GM21515 (cell line): ENCODE results near the gene RBM41.

Source experiments
- ATAC-seq: cut with Tn5 transposase; IDR thresholded peaks from one replicate; pipeline ENCODE4 v1.9.1; 2021; ENCODE audit not compliant: unreplicated experiment

RBM41 gene

DNA sequence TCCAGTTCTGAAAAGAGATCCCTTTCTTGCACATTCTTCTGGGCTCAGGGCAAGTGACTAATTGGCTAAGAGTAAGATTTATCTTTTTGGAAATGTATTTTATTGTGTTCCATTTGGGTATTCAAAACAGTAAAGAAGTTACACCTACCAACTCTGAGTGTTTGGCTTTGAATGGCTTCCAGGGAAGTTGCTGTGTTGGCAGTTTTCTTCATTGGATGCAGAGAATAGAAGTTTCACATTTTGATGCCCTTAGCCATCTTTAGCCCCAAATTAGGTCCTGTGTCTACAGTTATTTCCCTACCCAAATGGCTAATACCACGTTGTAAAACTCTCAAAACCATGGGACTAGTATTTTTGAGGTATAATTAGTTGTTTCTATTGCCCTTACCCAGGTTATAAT, 88.9 kb downstream of the RBM41 start:
- ATAC-seq, result no peak

GRCh38 chrX:107025545-107025944, 93.1 kb downstream of the RBM41 start:
- ATAC-seq, result no peak

- no peak for ATAC-seq
Observed at GRCh38 chrX:107014936-107015335, 103.7 kb downstream of the RBM41 start.
